ENCODE data around the gene PIK3CB.
A peak's percentile ranks its signal among the peaks of the same experiment; 100 is the strongest.

Gene PIK3CB

GRCh38 chr3:138834596-138835396 lies at the start of gene PIK3CB (continued):
- TF ChIP-seq ZNF280C (tag by site-specific recombination; IDR thresholded peaks at IDR 0.05) = no peak
- no peak for TF ChIP-seq BCL11A (tag by site-specific recombination; IDR thresholded peaks at IDR 0.05; ENCODE audit: low read depth)
- TF ChIP-seq ZXDB (tag by site-specific recombination; IDR thresholded peaks at IDR 0.05) = no peak
- no peak for TF ChIP-seq ATF2 (tag by site-specific recombination; IDR thresholded peaks at IDR 0.05; ENCODE audit: low read depth)
- no peak for TF ChIP-seq ZBTB10 (tag by site-specific recombination; IDR thresholded peaks at IDR 0.05)
- no peak for TF ChIP-seq ZNF624 (tag by site-specific recombination; IDR thresholded peaks at IDR 0.05)
- 0 out of 2 replicates have a peak, but pooled peaks have one; percentile 11 for TF ChIP-seq ZNF184 (tag by site-specific recombination; IDR thresholded peaks at IDR 0.05)
- no peak for TF ChIP-seq ZNF324 (tag by site-specific recombination; IDR thresholded peaks at IDR 0.05)
- TF ChIP-seq ZNF623 (tag by site-specific recombination; IDR thresholded peaks at IDR 0.05) = no peak
- no peak for TF ChIP-seq KLF16 (tag by site-specific recombination; IDR thresholded peaks at IDR 0.05)
- no peak for TF ChIP-seq ZNF549 (tag by site-specific recombination; IDR thresholded peaks at IDR 0.05)
- no peak for TF ChIP-seq ZNF707 (tag by site-specific recombination; IDR thresholded peaks at IDR 0.05)
- TF ChIP-seq PRDM6 (tag by site-specific recombination; IDR thresholded peaks at IDR 0.05) = no peak
- TF ChIP-seq ZNF114 (tag by site-specific recombination; IDR thresholded peaks at IDR 0.05) = no peak
- TF ChIP-seq PBX3 (CRISPR knock-in tag; IDR thresholded peaks at IDR 0.05) = no peak
- no peak for TF ChIP-seq ZNF404 (tag by site-specific recombination; IDR thresholded peaks at IDR 0.05)
- no peak for TF ChIP-seq ZNF571 (tag by site-specific recombination; IDR thresholded peaks at IDR 0.05)
- no peak for TF ChIP-seq EGR2 (tag by site-specific recombination; IDR thresholded peaks at IDR 0.05; ENCODE audit: low read depth)
- no peak for TF ChIP-seq ZNF302 (tag by site-specific recombination; IDR thresholded peaks at IDR 0.05; ENCODE audit: low read depth)
- no peak for TF ChIP-seq ZNF670 (tag by site-specific recombination; IDR thresholded peaks at IDR 0.05; ENCODE audit: low read depth)
- TF ChIP-seq ZNF174 (tag by site-specific recombination; IDR thresholded peaks at IDR 0.05) = no peak
- no peak for TF ChIP-seq YY2 (tag by site-specific recombination; IDR thresholded peaks at IDR 0.05)
- TF ChIP-seq OVOL3 (tag by site-specific recombination; IDR thresholded peaks at IDR 0.05) = no peak
- TF ChIP-seq ZFHX2 (tag by site-specific recombination; conservative IDR thresholded peaks at IDR 0.05) = no peak
- no peak for TF ChIP-seq ZNF19 (tag by site-specific recombination; IDR thresholded peaks at IDR 0.05; ENCODE audit: low read depth)
- no peak for TF ChIP-seq GFI1B (tag by site-specific recombination; IDR thresholded peaks at IDR 0.05)
- no peak for TF ChIP-seq ZNF266 (tag by site-specific recombination; IDR thresholded peaks at IDR 0.05; ENCODE audit: low read depth)
- TF ChIP-seq ZNF791 (tag by site-specific recombination; IDR thresholded peaks at IDR 0.05) = no peak
- TF ChIP-seq ZSCAN5A (tag by site-specific recombination; IDR thresholded peaks at IDR 0.05) = no peak
- no peak for TF ChIP-seq ZNF596 (tag by site-specific recombination; IDR thresholded peaks at IDR 0.05)
- no peak for TF ChIP-seq ZNF585B (tag by site-specific recombination; IDR thresholded peaks at IDR 0.05)

Data from HEK293 (cell line).